ENCODE data around the gene GULP1.

GULP1 gene

DNA sequence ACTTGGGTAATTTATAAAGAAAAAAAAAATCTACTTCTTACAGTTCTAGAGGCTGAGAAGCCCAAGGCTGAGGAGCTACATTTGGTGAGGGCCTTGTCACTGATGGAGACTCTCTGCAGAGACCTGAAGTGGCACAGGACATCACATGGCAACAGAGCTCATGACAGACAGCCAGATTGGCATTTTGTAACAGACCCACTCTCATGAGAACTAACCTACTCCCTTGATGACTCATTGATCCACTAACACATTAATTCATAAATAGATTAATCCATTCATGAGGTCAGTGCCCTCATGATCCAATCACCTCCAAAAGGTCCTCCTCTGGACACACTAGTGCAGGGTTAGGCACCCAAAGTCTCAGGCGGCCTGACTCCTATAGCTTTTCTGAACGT is 318.4 kb downstream of the GULP1 start:
- no peak for DNase-seq

DNA sequence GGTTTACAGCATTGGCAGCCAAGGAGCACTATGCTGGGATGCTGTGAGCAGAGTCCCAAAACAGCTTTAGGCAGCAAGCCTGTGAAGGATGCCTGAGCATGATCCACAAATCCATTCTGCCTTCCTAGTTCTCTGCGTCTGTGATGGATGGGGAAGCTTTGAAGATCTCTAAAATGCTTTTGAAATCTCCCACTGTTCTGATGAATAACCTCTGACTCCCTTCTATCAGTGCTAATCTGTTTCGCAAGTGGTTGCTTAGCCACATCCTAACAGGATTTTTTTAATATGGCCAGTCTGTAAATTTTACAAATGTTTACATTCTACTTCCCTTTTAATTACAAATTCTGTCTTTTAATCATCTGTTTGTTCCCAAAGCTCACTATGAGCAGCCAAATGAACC is 319.2 kb downstream of the GULP1 start:
- DNase-seq = no peak

DNA sequence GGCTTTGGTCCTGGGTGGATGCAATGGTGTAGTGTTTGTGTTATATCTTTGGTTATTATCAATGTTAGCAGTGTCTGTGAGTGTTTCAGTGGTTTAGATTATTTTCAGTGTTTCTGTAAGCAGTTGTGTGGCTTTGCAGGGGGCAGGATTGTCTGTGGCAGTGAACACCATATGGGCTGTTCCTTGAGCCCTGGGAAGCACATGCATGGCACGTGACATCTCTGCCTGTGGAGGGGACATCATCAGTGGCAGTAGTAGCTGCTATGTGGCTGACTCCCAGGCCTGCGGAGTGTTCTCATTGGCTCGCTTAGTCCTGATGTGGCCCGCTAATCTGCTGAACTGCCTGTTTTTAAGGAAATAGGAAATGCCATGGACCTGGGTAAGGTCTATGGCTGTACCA is 327.5 kb downstream of the GULP1 start:
- DNase-seq = no peak

DNA sequence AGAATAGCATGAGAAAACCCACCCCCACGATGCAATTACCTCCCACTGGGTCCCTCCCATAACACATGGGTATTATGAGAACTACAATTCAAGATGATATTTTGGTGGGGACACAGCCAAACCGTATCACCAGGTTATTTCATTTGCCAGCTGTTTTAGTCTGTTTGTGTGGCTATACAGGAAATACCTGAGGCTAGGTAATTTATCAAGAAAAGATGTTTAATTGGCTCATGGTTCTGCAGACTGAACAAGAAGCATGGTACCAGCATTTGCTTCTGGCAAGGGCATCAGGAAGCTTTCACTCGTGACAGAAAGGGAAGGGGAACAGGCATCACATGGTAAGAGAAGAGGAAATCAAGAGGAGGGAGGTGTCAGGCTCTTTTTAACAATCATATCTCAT is 329.2 kb downstream of the GULP1 start:
- DNase-seq = no peak

DNA sequence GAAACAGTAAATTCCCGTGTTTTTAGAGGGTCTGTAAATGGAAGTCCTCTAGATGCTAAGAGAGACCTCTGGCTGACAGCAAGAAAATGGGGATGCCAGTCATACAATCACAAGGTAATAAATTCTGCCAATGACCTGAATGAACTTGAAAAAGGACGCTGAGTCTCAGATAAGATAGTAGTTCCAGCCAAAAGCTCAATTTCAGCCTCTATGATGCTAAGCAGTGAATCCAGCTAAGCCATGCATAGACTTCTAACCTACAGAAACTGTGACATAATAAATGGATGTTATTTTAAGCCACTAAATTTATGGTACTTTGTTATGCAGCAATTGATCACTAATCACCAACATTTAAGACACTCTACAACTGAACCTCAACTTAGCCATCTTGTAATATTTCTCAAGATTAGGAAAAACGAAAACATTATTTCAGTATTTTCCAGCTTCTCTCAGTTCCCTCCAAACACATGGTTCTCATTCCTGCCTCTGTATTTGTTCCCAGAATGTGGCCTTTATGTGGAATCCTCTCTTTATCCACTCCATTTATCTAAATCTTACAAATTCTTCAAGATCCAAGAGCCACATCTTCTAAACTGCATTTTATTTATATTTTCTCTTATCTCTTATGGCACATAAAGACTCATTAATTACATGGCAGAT is 331.1 kb downstream of the GULP1 start:
- DNase-seq = no peak

DNA sequence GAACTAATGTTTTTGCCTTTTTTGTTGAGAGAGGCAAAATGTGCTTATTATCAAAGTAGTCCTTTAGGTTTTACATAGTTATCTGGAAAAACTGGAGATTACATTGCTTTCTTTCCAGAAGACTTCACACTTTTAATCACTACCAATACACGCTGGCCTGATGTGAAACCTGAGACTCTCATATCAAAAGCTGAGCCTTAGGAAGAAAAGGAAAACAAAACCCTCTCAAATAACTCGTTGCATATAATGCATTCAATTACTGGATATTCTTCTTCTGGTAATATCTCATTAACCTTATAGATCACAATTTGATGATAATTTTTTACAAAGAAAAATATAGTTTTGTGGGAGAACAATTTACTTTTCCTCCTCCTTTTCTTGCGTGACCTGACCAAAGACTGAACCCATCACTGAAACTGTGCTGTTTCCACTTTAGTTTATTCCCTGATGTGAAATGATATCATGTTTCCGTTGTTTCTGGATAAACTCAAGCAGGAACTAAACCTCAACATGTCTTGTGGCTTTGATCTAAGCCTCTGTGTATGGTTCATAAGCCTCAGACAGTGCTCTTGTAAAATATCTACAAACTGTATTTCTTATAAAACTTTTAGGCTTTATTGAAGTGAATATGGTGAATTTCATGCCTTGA is 332.4 kb downstream of the GULP1 start:
- no peak for DNase-seq

DNA sequence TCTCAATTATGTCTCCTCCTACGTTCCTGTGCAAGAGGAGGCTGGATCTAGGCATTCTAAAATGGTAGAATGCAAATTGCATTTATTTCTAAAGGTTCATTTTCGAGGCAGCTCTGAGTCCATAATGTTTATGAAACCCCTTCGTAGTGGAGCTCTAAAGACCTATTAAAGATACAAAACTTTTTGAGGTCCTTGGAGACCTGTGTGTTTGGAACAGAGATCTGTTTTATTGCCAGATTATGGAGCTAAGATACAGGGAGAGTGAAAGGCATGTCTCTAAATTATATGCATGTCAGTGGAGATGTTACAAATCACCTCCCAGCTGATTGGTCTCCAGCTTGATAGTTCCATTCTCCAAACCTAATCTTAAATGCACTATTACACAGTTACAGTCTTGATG is 335.8 kb downstream of the GULP1 start:
- DNase-seq = no peak

DNA sequence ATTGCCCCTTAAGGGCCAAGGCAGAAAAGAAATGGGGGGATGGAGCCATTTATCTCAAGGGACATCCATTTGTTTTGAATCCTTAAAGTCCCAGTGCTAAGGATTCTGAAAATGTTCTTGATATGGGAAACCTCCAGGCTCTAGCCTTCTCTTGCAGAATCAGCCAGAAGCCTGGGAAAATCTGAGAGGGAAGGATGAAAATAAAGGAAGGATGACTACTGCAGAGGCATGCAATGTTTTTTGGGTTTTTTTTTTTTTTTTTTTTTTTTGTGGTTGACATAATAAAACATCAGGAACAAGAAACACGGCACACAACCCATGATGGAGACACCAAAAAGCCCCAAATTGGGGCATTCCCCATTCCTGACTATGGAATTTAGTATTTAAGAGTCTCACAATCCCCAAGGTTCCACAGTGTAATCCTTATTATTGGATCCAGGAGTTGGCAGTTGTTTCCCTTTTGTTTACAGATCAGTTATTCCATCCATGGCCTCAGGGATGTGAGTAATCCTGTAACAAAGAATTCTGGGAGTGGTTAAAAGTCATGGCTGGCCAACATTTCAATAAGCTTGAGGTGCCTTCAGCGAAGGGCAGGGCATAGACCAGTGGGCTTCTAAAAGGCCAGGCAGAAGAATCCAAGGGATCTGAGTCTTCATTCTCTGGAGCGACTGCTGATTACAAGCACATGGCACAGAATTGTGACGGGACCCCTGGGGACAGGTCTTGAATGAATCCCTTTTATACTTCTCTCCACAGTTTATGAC is 337.5 kb downstream of the GULP1 start:
- no peak for DNase-seq

DNA sequence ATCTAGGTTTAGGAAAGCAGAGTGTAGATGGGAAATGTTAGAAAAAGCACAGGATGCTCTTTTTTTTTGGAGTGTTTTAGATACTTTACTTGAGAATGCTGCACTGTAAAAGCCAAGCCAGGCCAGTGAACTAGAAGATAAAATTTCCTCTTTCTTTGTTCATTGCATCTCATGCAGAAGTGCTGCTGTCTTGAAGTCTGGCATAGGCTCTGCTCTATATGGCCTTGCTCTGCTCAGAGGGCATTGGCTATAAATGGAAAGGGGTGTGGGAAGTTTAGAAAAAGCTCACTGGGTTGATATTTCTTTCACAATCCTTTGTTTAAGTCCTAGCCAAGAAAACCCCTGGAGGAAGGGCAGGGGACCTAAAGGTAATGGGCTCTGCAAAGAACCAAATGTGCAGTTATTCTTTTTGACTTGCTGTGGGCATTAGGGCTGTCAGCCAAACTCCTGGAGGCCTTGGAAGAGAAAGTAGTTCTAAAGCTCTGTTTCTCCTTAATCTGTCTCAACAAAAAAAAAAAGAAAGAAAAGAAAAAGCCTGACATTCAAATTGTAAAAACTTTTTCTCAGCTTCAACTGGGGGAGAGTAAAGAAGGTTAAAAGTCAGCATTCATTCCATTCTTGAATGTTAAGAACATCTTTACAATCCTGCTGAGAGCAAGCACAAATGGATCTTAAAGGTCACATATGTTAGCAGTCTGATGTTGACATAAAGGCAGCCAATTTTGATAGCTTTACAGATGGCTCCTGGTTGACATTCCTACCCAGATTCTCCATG is 338.3 kb downstream of the GULP1 start:
- DNase-seq = no peak

DNA sequence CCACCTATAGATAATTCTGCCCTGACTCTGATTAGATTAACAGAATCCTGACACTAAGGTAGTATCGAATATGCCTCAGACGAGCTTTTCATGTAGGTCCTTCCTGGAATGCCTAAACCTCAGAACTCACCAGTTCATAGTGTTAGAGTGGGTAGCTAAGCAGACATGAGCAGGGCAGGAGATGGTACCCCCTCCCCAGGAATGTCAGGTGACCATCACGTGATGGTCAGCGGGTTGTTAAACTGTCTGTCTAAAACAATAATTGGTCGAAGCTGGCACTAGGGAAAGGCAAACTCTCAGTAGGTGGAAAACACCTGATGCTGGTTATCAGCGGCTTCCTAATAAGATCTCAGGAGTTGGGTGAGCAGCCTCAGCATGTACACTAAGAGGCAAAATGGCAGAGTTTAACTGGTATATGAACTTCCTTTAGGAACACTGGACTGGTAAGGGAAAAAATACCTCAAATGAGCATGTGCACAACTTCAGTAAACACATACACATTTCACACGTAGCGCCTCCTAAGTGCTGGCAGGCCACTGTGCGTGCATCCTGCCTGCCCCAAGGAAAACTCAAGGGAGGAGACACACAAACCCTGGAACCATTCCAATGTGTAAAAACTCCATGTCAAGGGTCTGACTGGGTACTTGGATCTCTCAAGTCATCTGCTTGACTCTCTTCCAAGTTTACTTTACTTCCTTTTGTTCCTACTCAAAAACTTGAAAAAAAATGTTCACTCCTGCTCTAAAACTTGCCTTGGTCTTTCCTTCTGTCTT is 339.5 kb downstream of the GULP1 start:
- DNase-seq = no peak

DNA sequence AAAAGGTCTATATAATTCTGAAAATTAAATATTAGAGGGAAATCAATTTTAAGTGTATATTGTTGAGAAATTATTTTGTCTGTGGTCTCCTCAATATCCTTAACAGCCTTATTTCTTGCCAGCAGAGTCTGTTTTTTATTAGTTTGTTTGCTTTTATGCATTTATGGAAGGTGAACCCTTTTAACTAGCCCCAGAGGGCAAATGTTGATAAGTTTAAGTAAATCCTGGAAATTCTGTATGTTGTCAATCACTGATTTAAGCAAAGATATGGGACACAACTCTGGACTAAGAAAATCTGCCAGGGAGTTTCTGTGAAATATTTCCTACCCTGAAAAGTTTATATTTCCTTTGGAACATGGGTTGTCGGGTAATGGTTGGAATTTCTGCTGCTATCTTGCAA is 343.0 kb downstream of the GULP1 start:
- no peak for DNase-seq
